ENCODE results near the gene TMEM89.
A peak's percentile ranks its signal among the peaks of the same experiment; 100 is the strongest.

TMEM89 gene

GRCh38 chr3:48648188-48648850 is 26.8 kb upstream of the TMEM89 start:
- Mint-ChIP-seq H3K4me1 (peaks cover 21% of the 10 kb centered on the region), H3K36me3 (ENCODE audit: low read depth) (peaks cover 24% of the 10 kb centered on the region)

DNA sequence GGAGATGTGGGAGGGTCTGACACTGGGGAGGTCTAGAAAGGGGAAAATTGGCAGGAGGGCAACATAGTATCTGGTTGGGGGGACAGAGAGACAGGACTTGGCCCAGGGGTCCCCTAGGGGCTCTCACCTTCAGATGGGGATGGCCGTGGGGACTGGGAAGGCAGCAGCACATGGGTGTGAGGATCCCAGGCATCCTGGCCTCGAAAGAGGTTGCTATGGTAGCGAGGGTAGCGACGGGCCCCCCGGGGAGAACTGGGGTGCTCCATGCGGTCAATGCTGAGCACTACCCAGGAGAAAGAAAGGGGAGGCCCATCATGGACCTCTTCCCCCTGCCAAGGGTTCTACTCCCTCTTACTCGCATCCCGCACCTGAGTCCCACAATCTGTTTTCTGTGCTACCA is 26.1 kb upstream of the TMEM89 start:
- no peaks in the 10 kb centered on the region for H3K27me3 Mint-ChIP-seq (ENCODE audit: low read depth, poor library complexity)
- H3K4me3 Mint-ChIP-seq = no peak overlapping the region
- DNase-seq = no peak
- no peak for TF ChIP-seq CTCF (IDR thresholded peaks at IDR 0.05)
- no peaks in the 10 kb centered on the region for H3K9me3 Mint-ChIP-seq
- H3K4me1 Mint-ChIP-seq = peaks cover 21% of the 10 kb centered on the region
- H3K36me3 Mint-ChIP-seq (ENCODE audit: low read depth) = peaks cover 23% of the 10 kb centered on the region
- no peak overlapping the region for H3K27ac Mint-ChIP-seq

More at GRCh38 chr3:48648188-48648850, 26.8 kb upstream of the TMEM89 start:
- no peak for DNase-seq
- Mint-ChIP-seq H3K4me3 (no peak overlapping the region), H3K9me3 (no peaks in the 10 kb centered on the region), H3K27me3 (ENCODE audit: low read depth, poor library complexity) (peaks cover 1% of the 10 kb centered on the region), H3K27ac (no peak overlapping the region)
- TF ChIP-seq CTCF (IDR thresholded peaks at IDR 0.05) = no peak

DNA sequence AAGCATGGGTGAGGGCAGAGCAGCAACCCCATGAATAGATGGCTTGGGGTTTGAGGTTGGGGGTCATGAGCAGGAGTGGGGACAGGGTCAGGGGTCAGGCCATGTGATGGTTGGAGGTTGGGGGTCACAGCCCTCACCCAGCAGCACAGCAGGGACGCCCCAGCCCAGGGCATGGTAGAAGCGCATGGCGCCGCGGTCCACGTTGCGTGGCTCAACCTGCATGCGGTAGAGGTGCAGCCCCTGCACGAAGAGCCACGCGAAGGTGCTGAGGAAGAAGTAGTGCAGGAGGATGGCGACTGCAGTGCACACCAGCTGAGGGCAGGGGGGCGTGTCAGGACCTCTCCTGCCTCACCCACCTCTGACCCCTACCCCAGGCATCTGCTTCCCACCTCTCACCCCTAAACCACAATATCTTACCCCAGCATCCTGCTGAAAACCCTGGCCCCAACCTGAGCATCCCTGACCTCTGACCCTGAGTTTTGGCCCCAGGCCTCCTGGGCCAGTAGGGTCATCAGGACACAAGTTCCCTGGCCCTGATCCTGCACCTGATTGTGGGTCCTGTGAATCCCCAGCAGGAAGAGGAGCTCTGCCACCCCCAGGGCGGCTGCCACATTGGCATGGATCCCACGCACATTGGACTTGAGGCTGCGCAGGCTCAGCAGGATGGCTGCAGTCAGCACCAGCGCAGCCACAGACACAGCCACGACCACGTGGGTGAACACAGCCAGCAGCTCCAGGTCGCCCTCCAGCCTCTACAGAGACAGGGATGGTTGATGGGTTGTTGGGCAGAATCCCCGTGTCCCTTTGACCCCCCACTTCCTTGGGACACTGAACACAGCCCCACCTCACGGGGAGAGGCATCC is 23.6 kb upstream of the TMEM89 start:
- Mint-ChIP-seq H3K27me3 (ENCODE audit: low read depth, poor library complexity) (peaks cover 2% of the 10 kb centered on the region), H3K4me1 (peaks cover 27% of the 10 kb centered on the region), H3K4me3 (no peak overlapping the region), H3K27ac (no peak overlapping the region), H3K9me3 (no peaks in the 10 kb centered on the region), H3K36me3 (ENCODE audit: low read depth) (peaks cover 18% of the 10 kb centered on the region)
- no peak for TF ChIP-seq CTCF (IDR thresholded peaks at IDR 0.05)
- DNase-seq = no peak

- H3K9me3 Mint-ChIP-seq = no peaks in the 10 kb centered on the region
- peaks cover 10% of the 10 kb centered on the region for H3K27me3 Mint-ChIP-seq (ENCODE audit: low read depth, poor library complexity)
- H3K4me3 Mint-ChIP-seq = no peak overlapping the region
- H3K27ac Mint-ChIP-seq = no peak overlapping the region
- no peak for TF ChIP-seq CTCF (IDR thresholded peaks at IDR 0.05)
- H3K4me1 Mint-ChIP-seq = peaks cover 48% of the 10 kb centered on the region
- H3K36me3 Mint-ChIP-seq (ENCODE audit: low read depth) = peaks cover 22% of the 10 kb centered on the region
- DNase-seq = no peak
These were observed 21.0 kb upstream of the TMEM89 start for GRCh38 chr3:48642605-48643004.

DNA sequence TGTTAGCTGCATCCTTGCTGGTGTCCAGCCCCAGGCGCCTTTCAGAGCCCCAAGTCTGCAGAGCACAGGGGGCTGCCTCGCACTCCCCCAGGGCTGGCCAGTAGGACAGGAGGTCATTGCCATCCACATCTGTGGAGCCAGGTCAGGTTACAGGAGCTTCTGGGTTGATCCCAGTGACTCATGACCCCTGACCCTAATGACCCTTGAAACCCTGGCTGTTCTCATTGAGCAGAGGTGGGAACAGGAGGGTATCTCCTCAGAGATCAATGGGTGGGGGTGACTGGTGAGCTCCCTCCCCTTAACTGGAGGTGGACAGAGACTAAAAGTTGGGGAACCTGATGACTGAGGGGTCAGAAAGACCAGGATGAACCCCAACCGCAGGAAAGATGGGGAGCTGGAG is 19.8 kb upstream of the TMEM89 start:
- DNase-seq = peak; percentile 24
- Mint-ChIP-seq H3K4me1 (peaks cover 60% of the 10 kb centered on the region), H3K4me3 (no peak overlapping the region), H3K27ac (peak overlapping the region; percentile 58), H3K36me3 (ENCODE audit: low read depth) (peaks cover 22% of the 10 kb centered on the region), H3K9me3 (no peaks in the 10 kb centered on the region), H3K27me3 (ENCODE audit: low read depth, poor library complexity) (peaks cover 10% of the 10 kb centered on the region)
- TF ChIP-seq CTCF (IDR thresholded peaks at IDR 0.05) = no peak
